Measurements from ENCODE around the gene ELK4. TPM values are rescaled to one million over a fixed set of nuclear protein-coding genes. Genes with fewer than 3 reads are reported as not detected.

Gene ELK4
- polyA plus RNA-seq, 3 donors: 1.4 to 9.0 (median 2.6) TPM

- no peaks in the 10 kb centered on the region for H3K36me3 Mint-ChIP-seq
- H3K4me3 Mint-ChIP-seq: no peak overlapping the region
- H3K27ac Mint-ChIP-seq: no peak overlapping the region
- H3K79me2 ChIP-seq (ENCODE audit: insufficient read depth, low read length): no peaks in the 10 kb centered on the region
- H3K27ac ChIP-seq (ENCODE audit: low read depth in 1 of 2, low read length in 2 of 2): no peak overlapping the region
- DNase-seq: no peak
- no peak overlapping the region for H3K4me3 ChIP-seq (replicated peaks in 1 of 3; ENCODE audit: low read depth in 2 of 3, low read length in 3 of 3)
- no peak overlapping the region for H3K9ac ChIP-seq (ENCODE audit: insufficient read depth, low read length, poor library complexity, severe bottlenecking)
- no peak overlapping the region for H2AFZ ChIP-seq (ENCODE audit: insufficient read depth, low read depth, low read length, poor library complexity, severe bottlenecking)
- H3K27me3 ChIP-seq (ENCODE audit: control insufficient read depth in 2 of 2, insufficient read depth in 2 of 2, low read length in 2 of 2): no peaks in the 10 kb centered on the region
- H3K9me3 ChIP-seq (replicated peaks in 1 of 2; ENCODE audit: control insufficient read depth in 1 of 2, insufficient read depth in 1 of 2, low read length in 2 of 2): no peaks in the 10 kb centered on the region
- WGBS (ENCODE audit: insufficient coverage): no CpG with 5 or more reads among the region's 2 CpGs
- peaks cover 2 to 10% (median 3%) of the 10 kb centered on the region in 3 donors for H3K27me3 Mint-ChIP-seq (ENCODE audit: low read depth in 3 of 3)
- no peaks in the 10 kb centered on the region for H3K4me1 ChIP-seq (ENCODE audit: control insufficient read depth in 1 of 2, insufficient read depth in 2 of 2, low read length in 2 of 2)
- intact Hi-C loops (cut with micrococcal nuclease): loop anchor here (2.0 to 5.0 kb wide), 4 partner anchors 63 to 129 kb away; no protein-coding TSS in a partner anchor
- no peaks in the 10 kb centered on the region for H4K20me1 ChIP-seq (ENCODE audit: insufficient read depth, low read length)
- H3K4me1 Mint-ChIP-seq: peaks cover 3% of the 10 kb centered on the region
- no peak for TF ChIP-seq CTCF (IDR thresholded peaks at IDR 0.05)
- no peaks in the 10 kb centered on the region for H3K36me3 ChIP-seq (replicated peaks in 1 of 2; ENCODE audit: control insufficient read depth in 1 of 2, insufficient read depth in 2 of 2, low read length in 2 of 2)
- H3K4me2 ChIP-seq (replicated peaks; ENCODE audit: extremely low read depth, low read length, poor library complexity, severe bottlenecking): no peak overlapping the region
- H3K9me3 Mint-ChIP-seq: no peaks in the 10 kb centered on the region
These were observed 24.4 kb upstream of the ELK4 start for GRCh38 chr1:205656236-205656635.

GRCh38 chr1:205652984-205653383 is 21.2 kb upstream of the ELK4 start:
- H3K4me2 ChIP-seq (replicated peaks; ENCODE audit: extremely low read depth, low read length, poor library complexity, severe bottlenecking): no peak overlapping the region
- Mint-ChIP-seq H3K27me3 (ENCODE audit: low read depth in 3 of 3) (peaks cover 0 to 3% (median 1%) of the 10 kb centered on the region in 3 donors), H3K4me3 (no peak overlapping the region), H3K4me1 (no peaks in the 10 kb centered on the region), H3K27ac (no peak overlapping the region), H3K9me3 (no peaks in the 10 kb centered on the region), H3K36me3 (no peaks in the 10 kb centered on the region)
- H3K4me3 ChIP-seq (replicated peaks in 1 of 3; ENCODE audit: low read depth in 2 of 3, low read length in 3 of 3): no peak overlapping the region
- no peaks in the 10 kb centered on the region for H3K79me2 ChIP-seq (ENCODE audit: insufficient read depth, low read length)
- H3K27ac ChIP-seq (ENCODE audit: low read depth in 1 of 2, low read length in 2 of 2): no peak overlapping the region
- H3K27me3 ChIP-seq (ENCODE audit: control insufficient read depth in 2 of 2, insufficient read depth in 2 of 2, low read length in 2 of 2): no peaks in the 10 kb centered on the region
- H3K9ac ChIP-seq (ENCODE audit: insufficient read depth, low read length, poor library complexity, severe bottlenecking): no peak overlapping the region
- no peaks in the 10 kb centered on the region for H3K4me1 ChIP-seq (ENCODE audit: control insufficient read depth in 1 of 2, insufficient read depth in 2 of 2, low read length in 2 of 2)
- WGBS (ENCODE audit: insufficient coverage): 100% methylated on average over 3 of the region's 11 CpGs
- no peaks in the 10 kb centered on the region for H4K20me1 ChIP-seq (ENCODE audit: insufficient read depth, low read length)
- intact Hi-C loops (cut with micrococcal nuclease): no loop called here
- H3K36me3 ChIP-seq (replicated peaks in 1 of 2; ENCODE audit: control insufficient read depth in 1 of 2, insufficient read depth in 2 of 2, low read length in 2 of 2): no peaks in the 10 kb centered on the region
- H2AFZ ChIP-seq (ENCODE audit: insufficient read depth, low read depth, low read length, poor library complexity, severe bottlenecking): no peak overlapping the region
- no peaks in the 10 kb centered on the region for H3K9me3 ChIP-seq (replicated peaks in 1 of 2; ENCODE audit: control insufficient read depth in 1 of 2, insufficient read depth in 1 of 2, low read length in 2 of 2)
- no peak for TF ChIP-seq CTCF (IDR thresholded peaks at IDR 0.05)
- DNase-seq: no peak

Measured in CD14-positive monocyte (primary cell).